ENCODE results near the gene DERL3. TPM values are rescaled to one million over a fixed set of nuclear protein-coding genes. Genes with fewer than 3 reads are reported as not detected.
"Not testable (repeated sequence)": the region's sequence is repeated elsewhere in the genome, so short reads cannot be mapped to it uniquely, and the experiment has no call there.

DERL3 gene
- 1 to 10 TPM; 2.6 to 5.2 TPM for total RNA-seq

- ATAC-seq (replicated peaks in 1 of 2) (peak; percentile 88 to 89), DNase-seq (peak; percentile 97)
- peaks cover 0 to 3% of the 10 kb centered on the region in 2 donors for H3K36me3 Mint-ChIP-seq (ENCODE audit: insufficient read depth in 2 of 2)
- H3K4me3 Mint-ChIP-seq: peak within 1 kb of the TSS; percentile 98
- H3K9me3 Mint-ChIP-seq: no peaks in the 10 kb centered on the region
- peaks cover 20% of the 10 kb centered on the region for H3K27me3 Mint-ChIP-seq (ENCODE audit: low read depth)
- H3K4me1 Mint-ChIP-seq (ENCODE audit: low read depth): peaks cover 24% of the 10 kb centered on the region
- H3K27ac Mint-ChIP-seq: peak within 1 kb of the TSS; percentile 94
These were observed at the start of gene DERL3 for GRCh38 chr22:23838681-23839468. Gene DERL3, minus strand, starts transcription at chr22:23839006. Its CDS starts 19 bp downstream, at chr22:23838987.

DNA sequence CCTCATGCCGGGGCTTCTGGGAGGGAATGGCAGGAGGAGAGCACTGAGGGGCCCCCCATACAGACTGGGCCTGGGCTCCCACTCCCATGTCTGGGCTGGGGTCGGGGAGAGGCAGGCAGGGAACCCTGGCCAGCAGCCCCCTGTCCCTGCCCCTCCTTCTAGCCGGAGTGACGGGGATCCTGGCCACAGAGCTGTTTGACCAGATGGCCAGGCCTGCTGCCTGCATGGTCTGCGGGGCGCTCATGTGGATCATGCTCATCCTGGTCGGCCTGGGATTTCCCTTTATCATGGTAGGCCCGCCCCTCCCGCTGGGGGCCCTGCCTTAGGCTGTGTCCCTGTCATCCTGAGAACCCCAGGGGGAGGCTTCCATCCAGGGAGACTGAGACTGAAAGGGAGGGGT lies 45.3 kb upstream of the DERL3 start:
- Mint-ChIP-seq H3K36me3 (ENCODE audit: insufficient read depth in 2 of 2) (no peaks in the 10 kb centered on the region), H3K27ac (no peak overlapping the region), H3K9me3 (no peaks in the 10 kb centered on the region), H3K27me3 (ENCODE audit: low read depth) (no peaks in the 10 kb centered on the region), H3K4me3 (no peak overlapping the region), H3K4me1 (ENCODE audit: low read depth) (no peaks in the 10 kb centered on the region)
- DNase-seq (no peak), ATAC-seq (replicated peaks in 1 of 2) (no peak)

- no peak for ATAC-seq (replicated peaks in 1 of 2)
- H3K4me3 Mint-ChIP-seq: no peak overlapping the region
- no peaks in the 10 kb centered on the region for H3K36me3 Mint-ChIP-seq (ENCODE audit: insufficient read depth in 2 of 2)
- H3K27ac Mint-ChIP-seq: no peak overlapping the region
- no peaks in the 10 kb centered on the region for H3K9me3 Mint-ChIP-seq
- DNase-seq: no peak
- H3K4me1 Mint-ChIP-seq (ENCODE audit: low read depth): no peaks in the 10 kb centered on the region
- H3K27me3 Mint-ChIP-seq (ENCODE audit: low read depth): no peaks in the 10 kb centered on the region
These were observed 44.9 kb upstream of the DERL3 start for GRCh38 chr22:23883658-23884057.

DNA sequence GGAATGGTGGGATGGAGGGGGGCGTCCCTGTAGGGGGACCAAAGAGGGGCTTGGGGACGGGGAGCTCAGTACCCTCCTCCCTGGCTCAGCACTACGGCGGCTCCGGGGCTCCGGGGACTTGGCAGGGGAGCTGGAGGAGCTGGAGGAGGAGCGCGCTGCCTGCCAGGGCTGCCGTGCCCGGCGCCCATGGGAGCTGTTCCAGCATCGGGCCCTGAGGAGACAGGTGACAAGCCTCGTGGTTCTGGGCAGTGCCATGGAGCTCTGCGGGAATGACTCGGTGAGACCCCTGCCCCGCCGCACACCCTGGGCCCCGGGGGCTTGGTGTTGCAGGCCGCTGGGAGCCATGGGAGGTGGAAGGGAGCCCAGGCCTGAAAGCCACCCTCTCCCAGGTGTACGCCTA lies 43.6 kb upstream of the DERL3 start:
- Mint-ChIP-seq H3K36me3 (ENCODE audit: insufficient read depth in 2 of 2) (no peaks in the 10 kb centered on the region), H3K4me3 (no peak overlapping the region), H3K27ac (no peak overlapping the region), H3K4me1 (ENCODE audit: low read depth) (no peaks in the 10 kb centered on the region), H3K9me3 (no peaks in the 10 kb centered on the region), H3K27me3 (ENCODE audit: low read depth) (no peaks in the 10 kb centered on the region)
- ATAC-seq (replicated peaks in 1 of 2) (no peak), DNase-seq (no peak)

- H3K27me3 Mint-ChIP-seq (ENCODE audit: low read depth): no peaks in the 10 kb centered on the region
- no peak overlapping the region for H3K27ac Mint-ChIP-seq
- H3K9me3 Mint-ChIP-seq: no peaks in the 10 kb centered on the region
- H3K4me3 Mint-ChIP-seq: no peak overlapping the region
- ATAC-seq (replicated peaks in 1 of 2): no peak
- DNase-seq: no peak
- H3K4me1 Mint-ChIP-seq (ENCODE audit: low read depth): no peaks in the 10 kb centered on the region
- no peaks in the 10 kb centered on the region for H3K36me3 Mint-ChIP-seq (ENCODE audit: insufficient read depth in 2 of 2)
These were observed 39.4 kb upstream of the DERL3 start for GRCh38 chr22:23878219-23878618.

- Mint-ChIP-seq H3K4me1 (ENCODE audit: low read depth) (no peaks in the 10 kb centered on the region), H3K27ac (no peak overlapping the region), H3K36me3 (ENCODE audit: insufficient read depth in 2 of 2) (no peaks in the 10 kb centered on the region), H3K27me3 (ENCODE audit: low read depth) (no peaks in the 10 kb centered on the region), H3K4me3 (no peak overlapping the region), H3K9me3 (no peaks in the 10 kb centered on the region)
- ATAC-seq (replicated peaks in 1 of 2) (no peak), DNase-seq (no peak)
These were observed 38.8 kb upstream of the DERL3 start for GRCh38 chr22:23877566-23877965.

DNA sequence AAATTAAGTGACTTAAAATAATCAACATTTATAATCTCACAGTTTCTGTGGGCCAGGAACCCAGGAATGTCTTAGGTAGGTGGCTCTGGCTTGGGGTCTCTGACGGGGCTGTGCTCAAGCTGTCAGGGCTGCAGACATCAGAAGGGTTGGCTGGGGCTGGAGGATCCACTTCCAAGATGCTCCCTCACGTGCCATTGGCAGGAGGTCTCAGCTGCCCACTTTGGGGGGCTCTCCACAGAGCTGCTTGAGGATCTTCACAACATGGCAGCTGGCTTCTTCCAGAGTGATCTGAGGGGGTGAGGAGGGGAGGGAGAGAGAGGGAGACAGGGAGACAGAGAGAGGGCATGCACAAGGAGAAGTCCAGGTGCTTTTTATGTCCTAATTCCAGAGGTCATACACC lies 37.0 kb upstream of the DERL3 start:
- DNase-seq (no peak), ATAC-seq (replicated peaks in 1 of 2) (no peak)
- Mint-ChIP-seq H3K27me3 (ENCODE audit: low read depth) (no peaks in the 10 kb centered on the region), H3K9me3 (no peaks in the 10 kb centered on the region), H3K27ac (no peak overlapping the region), H3K4me1 (ENCODE audit: low read depth) (no peaks in the 10 kb centered on the region), H3K36me3 (ENCODE audit: insufficient read depth in 2 of 2) (no peaks in the 10 kb centered on the region), H3K4me3 (no peak overlapping the region)

- Mint-ChIP-seq H3K9me3 (no peaks in the 10 kb centered on the region), H3K27me3 (ENCODE audit: low read depth) (no peaks in the 10 kb centered on the region), H3K36me3 (ENCODE audit: insufficient read depth in 2 of 2) (no peaks in the 10 kb centered on the region), H3K27ac (no peak overlapping the region), H3K4me1 (ENCODE audit: low read depth) (no peaks in the 10 kb centered on the region), H3K4me3 (no peak overlapping the region)
- DNase-seq: no peak
- no peak for ATAC-seq (replicated peaks in 1 of 2)
These were observed 36.1 kb upstream of the DERL3 start for GRCh38 chr22:23874871-23875270.

GRCh38 chr22:23868580-23868979 lies 29.8 kb upstream of the DERL3 start:
- no peaks in the 10 kb centered on the region for H3K9me3 Mint-ChIP-seq
- no peak overlapping the region for H3K4me3 Mint-ChIP-seq
- no peaks in the 10 kb centered on the region for H3K4me1 Mint-ChIP-seq (ENCODE audit: low read depth)
- no peaks in the 10 kb centered on the region for H3K36me3 Mint-ChIP-seq (ENCODE audit: insufficient read depth in 2 of 2)
- no peak overlapping the region for H3K27ac Mint-ChIP-seq
- no peak for ATAC-seq (replicated peaks in 1 of 2)
- H3K27me3 Mint-ChIP-seq (ENCODE audit: low read depth): no peaks in the 10 kb centered on the region
- no peak for DNase-seq

- not testable (repeated sequence) for DNase-seq; H3K27ac Mint-ChIP-seq; H3K27me3 Mint-ChIP-seq (ENCODE audit: low read depth); H3K4me1 Mint-ChIP-seq (ENCODE audit: low read depth); H3K4me3 Mint-ChIP-seq; ATAC-seq (replicated peaks in 1 of 2); H3K36me3 Mint-ChIP-seq (ENCODE audit: insufficient read depth in 2 of 2); H3K9me3 Mint-ChIP-seq
These were observed 25.8 kb upstream of the DERL3 start for GRCh38 chr22:23864499-23865154.

DNA sequence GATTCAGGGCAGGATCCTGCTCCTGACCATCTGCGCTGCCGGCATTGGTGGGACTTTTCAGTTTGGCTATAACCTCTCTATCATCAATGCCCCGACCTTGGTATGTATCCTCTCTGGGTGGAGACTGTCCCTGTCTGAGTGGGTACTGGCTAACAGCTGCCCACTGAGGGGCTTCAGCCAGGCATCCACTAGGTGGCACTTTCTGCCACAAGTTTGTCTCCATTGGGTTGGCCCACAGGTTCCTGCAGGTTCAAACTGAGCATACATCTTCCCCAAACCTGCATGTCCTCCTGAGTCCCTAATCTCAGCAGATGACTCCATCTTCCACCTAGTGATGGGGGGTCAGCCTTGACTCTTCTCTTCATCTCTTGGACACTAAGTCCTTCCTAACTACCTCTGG lies 23.3 kb upstream of the DERL3 start:
- Mint-ChIP-seq H3K36me3 (ENCODE audit: insufficient read depth in 2 of 2) (no peaks in the 10 kb centered on the region), H3K9me3 (no peaks in the 10 kb centered on the region), H3K27ac (no peak overlapping the region), H3K4me3 (no peak overlapping the region), H3K27me3 (ENCODE audit: low read depth) (no peaks in the 10 kb centered on the region), H3K4me1 (ENCODE audit: low read depth) (peaks cover 16% of the 10 kb centered on the region)
- DNase-seq (peak; percentile 58 to 62), ATAC-seq (replicated peaks in 1 of 2) (no peak)

DNA sequence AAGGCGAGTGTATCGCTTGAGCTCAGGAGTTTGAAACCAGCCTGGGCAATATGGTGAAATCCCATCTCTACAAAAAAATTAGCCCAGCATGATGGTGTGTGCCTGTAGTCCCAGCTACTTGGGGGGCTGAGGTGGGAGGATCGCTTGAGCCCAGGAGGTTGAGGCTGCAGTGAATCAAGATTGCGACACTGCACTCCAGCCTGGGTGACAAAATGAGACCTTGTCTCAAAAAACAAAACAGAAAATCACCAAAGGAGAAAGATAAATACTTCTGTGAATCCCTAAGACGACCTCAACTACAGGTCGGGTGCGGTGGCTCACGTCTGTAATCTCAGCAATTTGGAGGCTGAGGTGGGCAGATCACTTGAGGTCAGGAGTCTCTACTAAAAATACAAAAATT lies 21.4 kb upstream of the DERL3 start:
- H3K36me3 Mint-ChIP-seq (ENCODE audit: insufficient read depth in 2 of 2); H3K27ac Mint-ChIP-seq; H3K9me3 Mint-ChIP-seq; H3K27me3 Mint-ChIP-seq (ENCODE audit: low read depth); DNase-seq; ATAC-seq (replicated peaks in 1 of 2); H3K4me3 Mint-ChIP-seq: not testable (repeated sequence)
- H3K4me1 Mint-ChIP-seq (ENCODE audit: low read depth): peaks cover 25% of the 10 kb centered on the region

DNA sequence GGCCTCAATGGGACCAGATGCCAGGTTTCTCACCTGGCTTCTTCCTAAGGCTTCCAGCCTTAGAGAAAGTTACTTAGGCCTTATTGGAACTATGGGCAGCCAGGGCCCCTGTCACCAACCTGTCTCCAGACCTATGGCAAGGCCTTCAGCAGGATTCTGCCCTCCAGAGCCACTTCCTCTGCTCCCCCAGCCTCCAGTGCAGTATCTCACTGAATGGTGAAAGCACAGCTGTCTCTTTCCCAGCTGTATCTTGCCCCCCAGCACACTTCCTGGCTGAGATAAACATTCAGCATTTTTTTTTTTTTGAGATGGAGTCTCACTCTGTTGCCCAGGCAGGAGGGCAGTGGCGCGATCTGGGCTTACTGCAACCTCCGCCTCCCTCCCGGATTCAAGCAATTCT lies 20.4 kb upstream of the DERL3 start:
- Mint-ChIP-seq H3K27me3 (ENCODE audit: low read depth) (no peaks in the 10 kb centered on the region), H3K4me1 (ENCODE audit: low read depth) (peaks cover 25% of the 10 kb centered on the region), H3K36me3 (ENCODE audit: insufficient read depth in 2 of 2) (no peaks in the 10 kb centered on the region), H3K4me3 (peak overlapping the region; percentile 91 to 94), H3K27ac (peak overlapping the region; percentile 88), H3K9me3 (no peaks in the 10 kb centered on the region)
- no peak for ATAC-seq (replicated peaks in 1 of 2)
- DNase-seq: no peak

- Mint-ChIP-seq H3K4me3 (peak overlapping the region; percentile 91 to 94), H3K27me3 (ENCODE audit: low read depth) (no peaks in the 10 kb centered on the region), H3K4me1 (ENCODE audit: low read depth) (peaks cover 25% of the 10 kb centered on the region), H3K36me3 (ENCODE audit: insufficient read depth in 2 of 2) (no peaks in the 10 kb centered on the region), H3K27ac (peak overlapping the region; percentile 88), H3K9me3 (no peaks in the 10 kb centered on the region)
- no peak for ATAC-seq (replicated peaks in 1 of 2)
- no peak for DNase-seq
These were observed 19.6 kb upstream of the DERL3 start for GRCh38 chr22:23858484-23858815.

All from activated T-cell treated with anti-CD3 and anti-CD28 coated beads, Interleukin-2, amount 50 U/mL, for 72 hours (primary cell).